Measurements from ENCODE around the gene NEMP2. TPM values are rescaled to one million over a fixed set of nuclear protein-coding genes. Genes with fewer than 3 reads are reported as not detected.

The NEMP2 gene
- total and polyA plus RNA-seq, 5 experiments from 2014 or later: 10.0 to 23.4 (median 13.4) TPM

- Mint-ChIP-seq H3K9me3 (peaks cover 3 to 11% (median 6%) of the 10 kb centered on the region in 9 donors), H3K27ac (peak overlapping the region in 1 of 10 donors; percentile 9), H3K27me3 (no peaks in the 10 kb centered on the region), H3K4me3 (no peak overlapping the region), H3K36me3 (peaks cover 0 to 7% (median 7%) of the 10 kb centered on the region in 3 donors), H3K4me1 (peaks cover 12 to 37% (median 24%) of the 10 kb centered on the region in 4 donors)
- ATAC-seq: no peak
- no peak for DNase-seq
- POLR2A ChIA-PET: no interaction called here
Measured at GRCh38 chr2:190572246-190572645, 37.7 kb upstream of the NEMP2 start.

GRCh38 chr2:190571686-190572085 lies 37.2 kb upstream of the NEMP2 start:
- Mint-ChIP-seq H3K4me1 (peaks cover 12 to 32% (median 21%) of the 10 kb centered on the region in 4 donors), H3K9me3 (peaks cover 5 to 16% (median 12%) of the 10 kb centered on the region in 9 donors), H3K27ac (peak overlapping the region in 1 of 10 donors; percentile 79), H3K4me3 (no peak overlapping the region), H3K27me3 (no peaks in the 10 kb centered on the region), H3K36me3 (peaks cover 0 to 13% (median 12%) of the 10 kb centered on the region in 3 donors)
- DNase-seq (no peak), ATAC-seq (no peak)
- POLR2A ChIA-PET: no interaction called here

GRCh38 chr2:190570871-190571270 lies 36.3 kb upstream of the NEMP2 start:
- peaks cover 8 to 24% (median 15%) of the 10 kb centered on the region in 4 donors for H3K4me1 Mint-ChIP-seq
- DNase-seq (no peak), ATAC-seq (no peak)
- POLR2A ChIA-PET: no interaction called here
- peaks cover 5 to 25% (median 18%) of the 10 kb centered on the region in 9 donors for H3K9me3 Mint-ChIP-seq
- no peak overlapping the region for H3K4me3 Mint-ChIP-seq
- H3K36me3 Mint-ChIP-seq: peaks cover 0 to 14% (median 13%) of the 10 kb centered on the region in 3 donors
- H3K27ac Mint-ChIP-seq: no peak overlapping the region
- H3K27me3 Mint-ChIP-seq: no peaks in the 10 kb centered on the region

- POLR2A ChIA-PET: no interaction called here
- H3K4me3 Mint-ChIP-seq: no peak overlapping the region
- H3K27ac Mint-ChIP-seq: no peak overlapping the region
- ATAC-seq: no peak
- DNase-seq: no peak
- H3K4me1 Mint-ChIP-seq: peaks cover 3 to 19% (median 9%) of the 10 kb centered on the region in 4 donors
- H3K36me3 Mint-ChIP-seq: peaks cover 0 to 14% (median 13%) of the 10 kb centered on the region in 3 donors
- peaks cover 5 to 25% (median 20%) of the 10 kb centered on the region in 9 donors for H3K9me3 Mint-ChIP-seq
- H3K27me3 Mint-ChIP-seq: no peaks in the 10 kb centered on the region
Measured at GRCh38 chr2:190569994-190570755, 35.7 kb upstream of the NEMP2 start.

- Mint-ChIP-seq H3K36me3 (peaks cover 0 to 14% (median 13%) of the 10 kb centered on the region in 3 donors), H3K4me3 (no peak overlapping the region), H3K27ac (no peak overlapping the region), H3K9me3 (peaks cover 5 to 25% (median 20%) of the 10 kb centered on the region in 9 donors), H3K4me1 (peaks cover 8 to 18% (median 14%) of the 10 kb centered on the region in 4 donors), H3K27me3 (no peaks in the 10 kb centered on the region)
- no peak for DNase-seq
- POLR2A ChIA-PET: no interaction called here
- ATAC-seq: no peak
Measured at GRCh38 chr2:190564838-190565237, 30.3 kb upstream of the NEMP2 start.

GRCh38 chr2:190563646-190564045 lies 29.1 kb upstream of the NEMP2 start:
- H3K27ac Mint-ChIP-seq: peak overlapping the region in 1 of 10 donors; percentile 54
- H3K4me1 Mint-ChIP-seq: peaks cover 14 to 25% (median 16%) of the 10 kb centered on the region in 4 donors
- H3K36me3 Mint-ChIP-seq: peaks cover 0 to 14% (median 13%) of the 10 kb centered on the region in 3 donors
- POLR2A ChIA-PET: no interaction called here
- H3K4me3 Mint-ChIP-seq: no peak overlapping the region
- DNase-seq (no peak), ATAC-seq (no peak)
- H3K9me3 Mint-ChIP-seq: peaks cover 5 to 25% (median 20%) of the 10 kb centered on the region in 9 donors
- no peaks in the 10 kb centered on the region for H3K27me3 Mint-ChIP-seq

GRCh38 chr2:190563109-190563508 lies 28.6 kb upstream of the NEMP2 start:
- POLR2A ChIA-PET: interaction anchor here (1.7 kb wide), 1 partner anchor 156 kb away, joined by 4 read pairs; no protein-coding TSS in a partner anchor
- Mint-ChIP-seq H3K27me3 (no peaks in the 10 kb centered on the region), H3K27ac (peak overlapping the region in 8 of 10 donors; percentile 2 to 87 (median 45)), H3K4me3 (peak overlapping the region in 5 of 10 donors; percentile 10 to 57 (median 31)), H3K4me1 (peaks cover 14 to 25% (median 16%) of the 10 kb centered on the region in 4 donors), H3K36me3 (peaks cover 0 to 14% (median 11%) of the 10 kb centered on the region in 3 donors), H3K9me3 (peaks cover 4 to 23% (median 19%) of the 10 kb centered on the region in 9 donors)
- ATAC-seq (peak; percentile 60 to 75), DNase-seq (peak in 3 of 10 donors; percentile 8 to 13 (median 12))

- H3K36me3 Mint-ChIP-seq: peaks cover 0 to 6% (median 4%) of the 10 kb centered on the region in 3 donors
- DNase-seq (no peak), ATAC-seq (no peak)
- no peaks in the 10 kb centered on the region for H3K27me3 Mint-ChIP-seq
- POLR2A ChIA-PET: interaction anchor here (1.7 kb wide), 1 partner anchor 155 kb away, joined by 4 read pairs; no protein-coding TSS in a partner anchor
- no peak overlapping the region for H3K4me3 Mint-ChIP-seq
- no peak overlapping the region for H3K27ac Mint-ChIP-seq
- peaks cover 14 to 25% (median 16%) of the 10 kb centered on the region in 4 donors for H3K4me1 Mint-ChIP-seq
- peaks cover 2 to 14% (median 12%) of the 10 kb centered on the region in 9 donors for H3K9me3 Mint-ChIP-seq
Measured at GRCh38 chr2:190562121-190562520, 27.6 kb upstream of the NEMP2 start.

- H3K4me1 Mint-ChIP-seq: peaks cover 14 to 25% (median 16%) of the 10 kb centered on the region in 4 donors
- peaks cover 0 to 6% (median 2%) of the 10 kb centered on the region in 9 donors for H3K9me3 Mint-ChIP-seq
- no peak overlapping the region for H3K4me3 Mint-ChIP-seq
- H3K27ac Mint-ChIP-seq: no peak overlapping the region
- ATAC-seq: no peak
- H3K36me3 Mint-ChIP-seq: no peaks in the 10 kb centered on the region
- H3K27me3 Mint-ChIP-seq: no peaks in the 10 kb centered on the region
- no peak for DNase-seq
- POLR2A ChIA-PET: no interaction called here
Measured at GRCh38 chr2:190561094-190561493, 26.6 kb upstream of the NEMP2 start.

- ATAC-seq (no peak), DNase-seq (no peak)
- H3K27me3 Mint-ChIP-seq: no peaks in the 10 kb centered on the region
- H3K36me3 Mint-ChIP-seq: peaks cover 0 to 6% (median 4%) of the 10 kb centered on the region in 3 donors
- POLR2A ChIA-PET: no interaction called here
- peaks cover 7 to 16% (median 9%) of the 10 kb centered on the region in 4 donors for H3K4me1 Mint-ChIP-seq
- H3K4me3 Mint-ChIP-seq: no peak overlapping the region
- H3K27ac Mint-ChIP-seq: no peak overlapping the region
- H3K9me3 Mint-ChIP-seq: peaks cover 0 to 5% (median 2%) of the 10 kb centered on the region in 9 donors
Measured at GRCh38 chr2:190554357-190555006, 20.0 kb upstream of the NEMP2 start.

GRCh38 chr2:190553254-190553653 lies 18.7 kb upstream of the NEMP2 start:
- peaks cover 6 to 11% (median 7%) of the 10 kb centered on the region in 4 donors for H3K4me1 Mint-ChIP-seq
- no peak overlapping the region for H3K27ac Mint-ChIP-seq
- no peaks in the 10 kb centered on the region for H3K27me3 Mint-ChIP-seq
- peaks cover 0 to 6% (median 6%) of the 10 kb centered on the region in 3 donors for H3K36me3 Mint-ChIP-seq
- H3K4me3 Mint-ChIP-seq: no peak overlapping the region
- POLR2A ChIA-PET: interaction anchor here (0.6 kb wide), 1 partner anchor 1125 kb away, joined by 4 read pairs; no protein-coding TSS in a partner anchor
- ATAC-seq (no peak), DNase-seq (no peak)
- H3K9me3 Mint-ChIP-seq: peaks cover 0 to 5% (median 2%) of the 10 kb centered on the region in 9 donors

GRCh38 chr2:190551928-190552327 lies 17.4 kb upstream of the NEMP2 start:
- peak in 1 of 2 donors; percentile 83 for ATAC-seq
- Mint-ChIP-seq H3K27ac (peak overlapping the region in 7 of 10 donors; percentile 38 to 89 (median 53)), H3K27me3 (no peaks in the 10 kb centered on the region), H3K36me3 (peaks cover 0 to 6% (median 6%) of the 10 kb centered on the region in 3 donors), H3K4me1 (peaks cover 6 to 11% (median 7%) of the 10 kb centered on the region in 4 donors), H3K9me3 (peaks cover 0 to 5% (median 0%) of the 10 kb centered on the region in 9 donors), H3K4me3 (peak overlapping the region in 3 of 10 donors; percentile 8 to 27 (median 15))
- DNase-seq: peak in 3 of 10 donors; percentile 26 to 38 (median 38)
- POLR2A ChIA-PET: interaction anchor here (1.2 kb wide), 1 partner anchor 18 kb away, joined by 9 read pairs; the partner anchor contains the start of gene NEMP2

Data from naive thymus-derived CD8-positive, alpha-beta T cell (primary cell).